Measurements from ENCODE around the gene RND3.

The RND3 gene

DNA sequence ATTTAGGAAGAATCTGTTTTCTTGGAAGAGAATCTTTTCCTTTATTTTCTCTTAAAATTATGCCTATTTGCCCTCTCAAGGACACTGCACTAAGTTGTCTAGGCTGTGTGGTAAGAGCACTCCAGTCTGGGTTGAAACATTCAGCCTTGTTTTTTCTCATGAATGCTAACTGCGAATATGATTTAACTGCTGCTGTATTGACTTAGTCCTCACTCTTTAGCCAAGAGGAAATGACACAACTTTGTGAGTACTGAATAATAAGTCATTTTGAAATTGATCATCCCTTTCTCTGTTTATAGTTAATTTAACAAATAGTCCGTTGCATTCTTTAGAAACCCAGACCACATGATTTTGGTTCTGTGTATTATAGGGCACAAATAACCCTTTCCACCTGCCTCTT lies 4.5 kb upstream of the RND3 start:
- DNase-seq, result no peak

DNA sequence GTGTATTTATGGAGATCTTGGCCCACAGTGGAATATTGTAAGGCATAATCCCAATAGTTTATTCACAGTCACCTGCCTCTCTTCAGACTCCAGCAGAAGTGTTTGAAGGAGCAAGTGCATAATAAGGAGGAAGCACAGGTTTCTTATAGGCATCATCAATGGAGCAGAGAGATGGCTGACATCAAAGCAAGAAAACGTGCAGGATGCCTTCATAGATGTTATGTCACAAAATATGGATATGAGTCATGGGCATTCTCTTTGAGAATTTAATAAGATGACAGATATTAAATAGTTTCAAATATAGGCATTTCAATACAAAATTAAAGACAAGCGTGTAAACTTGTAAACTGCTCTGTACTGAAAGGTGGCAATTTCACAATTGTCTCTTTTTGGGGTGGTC lies 4.0 kb upstream of the RND3 start:
- DNase-seq, result no peak

DNA sequence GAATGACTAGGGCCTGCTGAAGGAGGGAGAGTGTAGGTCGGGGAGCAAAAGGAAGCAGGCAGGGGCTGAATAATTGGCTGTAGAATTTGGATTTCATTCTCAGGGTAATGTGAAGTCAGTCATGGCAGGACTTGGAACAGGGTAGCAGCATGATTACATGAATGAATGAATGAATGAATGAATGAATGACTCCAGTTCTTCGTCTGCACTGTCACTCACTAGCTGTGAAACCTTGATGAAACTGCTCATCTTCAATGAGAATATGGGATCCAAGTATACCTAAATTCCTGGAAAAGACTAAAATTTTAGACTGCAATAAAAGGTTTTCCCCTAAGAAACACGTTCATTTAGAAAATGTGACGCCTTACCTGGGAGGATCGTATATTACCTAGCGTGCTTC lies 3.0 kb upstream of the RND3 start:
- DNase-seq, result no peak

DNA sequence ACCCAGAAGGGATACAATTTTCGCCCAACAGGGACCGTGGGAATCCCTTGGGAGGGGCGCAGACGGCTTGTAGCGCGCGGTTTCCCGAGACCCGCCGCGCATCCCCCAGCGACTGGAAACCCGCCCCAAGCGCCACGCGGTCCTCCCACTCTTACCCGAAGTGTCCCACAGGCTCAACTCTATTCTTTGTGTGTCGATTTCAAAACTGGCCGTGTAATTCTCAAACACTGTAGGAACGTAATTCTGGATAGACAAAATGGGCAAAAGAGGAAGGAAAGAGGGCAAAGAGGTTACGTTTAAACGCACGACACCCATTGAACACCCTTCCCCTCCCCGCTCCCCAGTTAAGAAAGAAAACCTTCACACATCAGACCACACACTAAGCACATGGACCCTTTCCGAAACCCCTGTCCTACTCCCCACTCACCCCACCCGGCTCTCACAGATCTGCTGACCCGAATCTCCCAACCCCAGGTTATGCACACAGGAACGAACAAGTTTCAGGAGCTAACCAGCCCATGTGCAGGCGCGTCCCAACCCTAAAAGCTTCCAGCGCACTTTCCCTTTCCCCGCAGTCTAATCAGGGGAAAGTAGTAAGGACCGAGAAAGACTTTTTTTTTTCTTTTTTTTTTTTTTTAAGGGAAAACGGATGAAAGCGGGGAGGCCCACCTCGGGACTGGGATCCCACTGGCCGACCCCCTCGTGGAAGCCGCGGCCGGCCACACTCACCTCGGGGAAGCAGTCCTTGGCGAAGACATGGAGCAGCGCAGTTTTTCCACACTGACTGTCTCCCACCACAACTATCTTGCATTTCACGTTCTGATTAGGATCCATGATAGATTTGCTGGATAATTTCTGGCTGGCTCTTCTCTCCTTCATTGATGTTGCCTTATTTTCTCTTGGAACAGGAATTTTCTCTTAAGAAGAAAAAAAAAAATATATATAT lies 655 bp downstream of the RND3 start:
- no peak for DNase-seq

DNA sequence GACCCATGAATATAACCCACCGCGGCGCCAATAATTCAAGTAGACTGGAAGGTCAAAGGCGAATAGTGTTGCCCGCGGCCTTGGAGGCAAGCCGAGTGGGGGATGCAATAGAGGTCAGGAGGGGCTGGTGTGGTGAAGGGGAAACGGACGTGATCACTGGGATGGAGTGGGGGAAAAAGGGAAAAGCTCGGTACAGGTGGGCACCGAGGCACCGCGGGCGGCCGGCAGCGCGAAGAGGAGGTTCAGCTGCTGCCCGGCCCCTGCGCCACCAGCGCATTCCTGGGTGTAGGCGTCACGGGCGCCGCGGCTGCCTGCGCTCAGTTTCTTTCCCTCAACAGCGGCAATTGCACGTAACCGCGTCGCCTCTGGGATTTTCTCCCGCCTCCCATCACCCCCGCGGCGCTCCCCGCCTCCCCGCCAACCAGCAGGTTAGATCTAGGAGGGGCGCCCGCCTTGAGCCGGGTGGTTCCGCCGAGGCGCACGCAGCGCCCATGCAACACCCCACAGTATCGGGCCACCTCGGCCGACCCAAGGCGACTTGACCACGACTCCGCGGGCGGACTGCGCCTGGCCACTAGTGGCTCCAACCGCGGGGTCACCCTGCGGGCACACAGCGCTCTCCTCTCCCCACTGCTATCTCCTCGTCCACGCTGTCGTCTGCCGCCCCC lies 1.5 kb downstream of the RND3 start:
- DNase-seq, result no peak

DNA sequence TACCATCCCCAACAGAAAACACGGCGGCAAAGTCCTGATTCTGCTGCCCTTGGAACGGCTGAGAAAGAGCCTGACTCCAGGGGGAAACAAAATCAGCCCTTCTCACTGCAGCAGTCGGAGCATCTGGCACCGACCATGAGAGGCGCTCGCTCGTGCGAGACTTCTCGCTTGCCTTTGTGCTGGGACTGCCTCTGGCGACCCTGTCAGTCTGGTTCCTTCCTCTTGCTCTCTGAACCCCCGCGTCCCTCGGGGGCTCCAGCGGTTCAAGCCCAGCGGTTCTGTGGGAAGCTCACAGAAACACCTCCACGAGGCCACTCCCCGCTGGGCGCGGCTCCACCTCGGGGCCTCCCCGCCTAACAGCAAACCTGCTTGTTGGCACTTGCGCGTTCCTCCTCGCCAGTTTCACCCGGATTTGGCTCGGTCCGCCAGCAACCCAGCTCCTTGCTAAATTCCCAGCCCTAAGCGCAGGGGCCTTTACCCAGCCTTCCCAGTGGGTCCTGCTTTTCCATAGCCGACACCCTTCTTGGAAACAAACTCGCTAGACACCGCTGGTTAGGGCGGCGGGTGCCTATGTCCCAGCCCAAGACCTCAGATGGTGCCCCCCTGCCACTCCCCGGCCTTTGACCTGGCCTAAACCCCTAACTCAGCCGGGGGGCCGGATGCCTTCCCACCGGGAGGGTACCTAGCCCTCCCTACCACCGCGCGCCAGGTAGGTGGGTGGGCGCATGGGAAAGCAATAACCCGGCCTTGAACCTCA lies 2.2 kb downstream of the RND3 start:
- no peak for DNase-seq

DNA sequence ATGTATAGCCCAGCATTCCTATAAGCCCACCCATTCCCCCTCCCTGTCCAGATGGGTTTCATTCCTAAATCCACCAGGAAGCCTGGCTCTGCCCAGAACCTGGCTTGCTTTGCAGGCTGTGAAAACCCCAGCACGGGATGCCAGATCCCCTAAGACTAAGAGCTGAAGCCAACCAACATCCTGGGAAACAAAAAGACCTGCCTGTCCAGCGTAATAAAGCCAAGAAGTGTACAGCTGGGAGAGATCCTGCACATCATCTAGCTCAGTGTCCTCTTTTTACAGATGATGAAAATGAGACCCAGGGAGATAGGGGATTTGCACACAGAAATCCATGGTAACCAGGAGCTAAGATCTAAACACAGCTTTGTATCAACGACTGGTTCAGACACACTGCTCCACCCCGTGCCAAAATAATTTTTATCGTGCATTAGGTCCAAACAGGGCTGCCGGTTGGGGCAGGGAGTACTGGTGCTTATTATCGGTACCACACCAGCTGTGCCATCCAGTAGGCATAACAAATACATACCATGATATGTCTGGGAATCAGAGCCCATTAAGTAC lies 2.9 kb downstream of the RND3 start:
- DNase-seq, result no peak

DNA sequence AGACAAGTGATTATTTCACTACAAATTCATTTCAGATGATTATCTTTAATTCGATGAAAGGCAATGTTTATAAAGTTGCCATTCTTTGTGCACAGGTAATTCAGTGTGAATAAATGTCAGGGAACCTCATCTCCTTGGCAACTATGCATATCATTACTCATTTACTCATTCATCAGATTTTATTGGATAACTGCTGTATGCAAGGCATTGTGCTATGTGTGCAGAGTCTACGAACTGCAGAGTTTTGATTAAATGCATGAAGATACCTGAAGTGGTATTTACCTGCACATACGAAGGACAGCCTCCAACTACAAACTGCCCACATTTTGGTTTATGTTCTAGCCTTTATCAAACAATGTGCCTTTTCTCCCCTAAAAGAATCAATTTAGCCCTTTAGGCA lies 3.5 kb downstream of the RND3 start:
- no peak for DNase-seq

DNA sequence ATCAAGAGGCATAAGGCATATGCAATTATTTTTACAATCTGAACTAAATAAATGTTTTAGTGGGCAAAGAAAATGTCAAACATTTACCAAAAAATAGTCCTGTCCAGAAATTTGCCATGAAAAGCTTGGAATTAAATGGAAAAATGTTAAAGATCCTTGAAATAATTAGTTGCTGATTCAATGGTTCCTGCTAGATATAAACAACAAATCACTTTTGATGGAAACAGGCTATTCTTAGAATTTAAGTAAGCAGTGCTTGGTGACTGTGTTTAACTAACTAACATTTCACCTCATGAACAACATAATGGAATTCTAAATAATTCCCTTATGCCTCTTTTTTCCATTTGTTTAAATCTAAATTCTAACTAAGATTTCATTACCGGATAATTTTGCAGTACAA lies 3.9 kb downstream of the RND3 start:
- DNase-seq, result no peak

DNA sequence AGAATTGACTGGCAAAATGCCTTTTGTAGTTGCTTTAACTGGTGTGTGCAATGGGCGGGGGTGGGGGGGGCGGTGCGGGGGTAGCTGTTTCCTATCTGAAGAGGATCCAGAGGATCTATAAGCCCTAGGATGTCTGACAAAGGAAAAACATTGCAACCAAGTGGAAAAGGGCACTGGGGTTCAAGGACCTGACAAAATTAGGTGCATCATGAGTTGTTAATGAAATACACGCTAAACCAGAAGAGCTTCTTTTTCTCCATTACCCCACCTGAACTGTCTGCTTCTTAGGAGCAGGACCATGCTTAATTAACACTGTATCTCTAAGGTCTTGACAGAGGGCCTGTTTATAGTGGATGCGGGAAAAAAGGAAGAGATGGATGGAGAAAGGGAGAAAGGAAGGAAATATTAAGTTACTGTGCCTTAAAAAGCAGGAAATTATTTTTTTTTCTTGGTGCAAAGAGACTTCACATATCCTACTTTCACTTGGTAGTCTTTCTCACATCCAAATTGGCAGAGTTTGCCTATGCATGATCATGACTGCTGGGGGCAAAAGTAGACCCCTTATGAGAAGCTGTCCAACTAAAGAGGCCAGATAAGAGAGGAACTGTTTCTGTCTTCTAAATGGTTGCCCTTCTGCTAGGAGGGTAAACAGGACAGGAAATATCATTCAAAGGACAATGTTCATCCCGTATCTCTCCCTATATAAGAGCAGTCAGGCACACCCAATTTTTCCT lies 4.6 kb downstream of the RND3 start:
- DNase-seq, result no peak

DNA sequence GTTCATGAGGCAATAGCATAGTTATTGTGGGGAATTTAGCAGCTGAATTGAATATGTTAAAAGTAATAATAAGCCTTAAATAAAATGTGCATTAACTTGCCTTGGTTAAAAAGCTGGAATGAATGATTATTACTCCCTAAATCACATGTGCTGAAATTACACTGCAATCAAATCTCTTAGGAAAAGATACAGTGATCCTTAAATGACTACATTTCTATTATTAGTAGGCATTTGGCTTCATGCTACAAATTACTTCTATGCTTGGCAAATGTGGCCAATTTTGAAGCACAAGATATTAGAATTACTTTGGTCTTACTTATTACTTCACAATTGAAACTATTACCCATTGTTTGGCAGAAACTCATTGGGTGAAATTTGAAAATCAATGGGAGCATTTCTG lies 5.4 kb downstream of the RND3 start:
- no peak for DNase-seq

DNA sequence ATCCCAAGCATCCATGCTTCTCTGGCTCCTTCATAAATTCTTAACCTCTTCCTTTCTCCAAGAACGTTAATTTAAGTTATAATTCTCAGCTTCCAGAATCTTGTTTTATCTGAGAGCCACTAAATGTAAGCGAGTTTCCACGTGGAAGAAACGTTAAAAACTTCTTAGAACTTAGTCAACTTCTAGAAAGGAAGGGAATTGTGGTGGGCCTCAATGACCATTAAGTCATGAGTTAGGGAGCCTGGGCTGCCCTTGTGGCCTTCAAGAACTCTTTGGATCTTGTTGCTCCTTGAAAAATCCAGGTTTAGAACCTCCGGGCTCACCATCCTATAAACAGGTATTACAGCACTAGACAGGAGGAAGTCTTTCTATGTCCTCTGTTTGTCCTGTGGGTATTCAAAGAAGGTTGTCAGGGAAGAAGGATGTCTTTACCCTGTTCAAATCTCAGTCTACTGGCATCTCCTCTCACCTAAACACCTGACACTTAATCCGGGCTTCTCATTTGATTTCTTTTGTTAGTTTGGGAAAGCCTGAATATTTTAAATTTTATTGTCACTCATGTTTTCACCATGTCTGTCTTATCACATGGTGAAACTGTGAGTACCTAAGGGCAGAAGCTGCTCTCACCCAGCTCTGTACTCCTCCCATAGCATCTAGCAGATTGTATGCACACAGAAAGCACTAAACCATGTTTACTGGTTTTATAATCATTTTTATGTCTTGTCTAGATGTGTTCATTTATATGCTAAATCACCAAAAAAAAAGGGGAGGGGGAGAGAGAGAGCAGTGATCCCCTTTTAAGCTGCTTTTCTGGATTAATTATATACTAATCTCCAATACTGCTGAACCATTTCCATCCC lies 6.3 kb downstream of the RND3 start:
- DNase-seq, result no peak

DNA sequence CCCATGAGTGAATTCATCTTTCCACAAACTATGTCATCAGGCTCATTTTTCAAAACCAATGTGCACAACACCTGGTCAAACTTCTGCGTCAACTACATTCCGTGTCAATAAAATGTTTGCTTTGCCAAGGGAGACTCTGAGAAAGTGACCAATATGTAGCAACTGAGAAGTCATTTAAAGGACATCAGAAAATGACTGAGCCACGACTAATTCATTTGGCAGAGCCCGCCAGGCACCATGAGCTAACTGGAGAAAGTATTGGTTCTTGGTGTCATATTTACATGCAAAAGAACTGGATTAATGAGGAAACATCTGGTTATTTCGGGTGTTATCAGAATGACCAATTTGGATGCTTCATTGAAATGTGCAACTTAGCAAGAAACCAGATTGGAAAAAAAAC lies 7.2 kb downstream of the RND3 start:
- DNase-seq, result no peak

DNA sequence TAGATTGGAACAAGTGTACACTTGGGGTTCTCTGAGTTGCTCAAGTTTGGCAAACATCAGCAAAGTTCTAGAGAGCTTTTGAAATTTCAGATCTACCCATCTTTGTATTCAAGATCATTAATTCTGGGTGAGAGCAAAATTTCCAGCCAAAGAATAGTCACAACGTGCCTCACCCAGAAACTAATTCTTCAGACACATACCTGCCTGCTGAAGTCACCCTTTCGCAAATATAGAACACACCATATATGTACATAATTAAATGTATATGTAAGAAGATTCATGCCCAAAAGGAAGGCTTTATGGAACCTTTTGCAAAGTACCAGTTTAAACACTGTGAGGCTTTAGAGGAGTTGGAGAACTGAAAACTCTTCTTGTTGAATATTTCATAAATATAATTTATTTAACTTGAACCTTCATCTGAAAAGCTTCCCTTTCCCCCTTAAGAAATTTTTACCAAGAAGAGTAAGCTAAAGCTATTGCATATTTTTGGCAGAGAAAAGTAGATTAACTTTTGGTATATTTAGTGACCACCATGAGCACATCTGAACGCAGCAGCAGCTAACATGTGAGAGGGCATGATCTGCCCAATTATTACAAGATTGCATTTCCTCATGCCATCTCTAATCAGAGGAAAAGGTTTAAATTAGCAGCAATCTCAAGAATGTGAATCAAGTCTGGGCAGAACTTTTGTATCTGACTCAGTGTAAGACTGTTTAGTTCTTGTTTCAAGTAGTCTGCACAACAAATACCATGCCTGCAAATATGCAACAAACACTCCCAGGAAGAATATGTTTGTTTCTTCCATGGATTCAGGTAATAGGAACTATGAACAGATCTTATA lies 8.2 kb downstream of the RND3 start:
- DNase-seq, result no peak

DNA sequence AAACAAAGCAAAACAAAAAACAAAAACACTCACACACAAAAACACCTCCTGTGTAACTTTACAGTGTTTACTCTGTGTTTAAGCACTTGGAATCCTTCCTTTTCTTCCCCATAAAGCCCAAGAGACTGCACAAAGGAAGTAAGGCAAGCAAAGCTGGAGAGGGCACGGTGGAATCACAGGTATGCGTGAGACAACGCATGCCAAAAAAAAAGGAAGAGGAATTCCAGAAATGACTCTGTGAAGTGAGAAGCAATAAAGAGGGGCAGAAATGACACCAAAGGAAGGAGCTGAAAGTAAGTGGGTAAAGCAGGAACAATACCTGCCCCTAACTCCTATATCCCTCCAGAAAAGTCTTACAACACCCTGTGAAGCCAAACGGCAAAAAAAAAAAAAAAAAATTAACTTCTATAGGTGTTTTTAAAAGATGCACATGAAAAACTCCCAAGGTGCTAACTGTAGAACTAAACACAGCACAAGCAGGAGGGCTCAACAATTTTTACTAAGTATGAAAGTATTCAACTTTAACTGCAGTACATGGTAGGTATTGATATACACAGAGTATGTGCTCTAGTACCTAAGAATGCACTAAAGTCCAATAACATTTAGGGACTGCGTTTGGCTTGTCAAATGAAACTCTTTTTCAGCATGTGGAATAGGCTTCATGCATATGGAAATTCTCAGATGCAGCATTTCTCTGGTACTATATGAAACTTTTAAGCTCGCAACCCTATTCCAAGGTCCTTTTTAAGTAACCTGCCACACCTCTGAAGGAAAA lies 9.1 kb downstream of the RND3 start:
- no peak for DNase-seq

DNA sequence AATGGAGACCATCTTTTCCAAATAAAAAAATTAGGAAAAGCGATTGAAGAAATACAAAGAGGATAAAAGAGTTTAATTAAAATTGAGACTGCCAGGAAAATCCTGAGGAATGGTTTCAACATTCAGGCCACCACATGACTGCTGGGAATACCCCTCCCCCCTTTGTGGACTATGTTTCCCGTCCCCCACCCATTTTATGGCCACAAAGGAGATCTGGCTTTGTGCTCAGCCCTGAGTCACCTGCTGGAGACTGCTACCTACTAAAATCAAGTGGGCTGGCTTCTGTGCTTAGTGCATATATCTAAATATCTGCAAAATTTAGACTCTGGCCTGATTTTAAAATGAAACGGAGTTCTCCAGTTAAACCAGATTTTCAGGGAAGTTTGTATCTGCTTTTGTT lies 10.1 kb downstream of the RND3 start:
- DNase-seq, result no peak

DNA sequence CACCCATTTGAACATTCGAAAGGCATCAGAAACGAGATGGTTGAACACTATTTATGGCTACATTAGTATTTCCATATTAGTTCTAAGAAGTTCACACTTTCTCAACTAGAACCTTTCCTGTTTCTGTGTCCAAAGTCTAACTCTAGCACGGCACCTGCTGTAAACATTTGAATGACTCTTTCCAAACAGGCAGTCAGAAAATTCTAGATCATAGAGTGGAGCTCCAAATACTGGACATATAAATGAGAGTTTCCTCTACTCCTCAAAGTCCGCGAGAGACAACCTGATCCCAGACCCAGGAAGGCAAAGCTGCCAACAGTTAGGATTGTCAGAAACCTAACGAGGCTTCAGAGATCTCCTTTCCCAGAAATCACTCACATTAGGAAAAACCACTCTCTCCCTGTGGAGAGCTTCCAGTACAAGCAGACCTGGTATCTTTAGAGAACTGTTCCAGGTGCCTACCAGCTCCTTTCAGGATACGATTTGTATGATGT lies 10.6 kb downstream of the RND3 start:
- DNase-seq, result no peak

DNA sequence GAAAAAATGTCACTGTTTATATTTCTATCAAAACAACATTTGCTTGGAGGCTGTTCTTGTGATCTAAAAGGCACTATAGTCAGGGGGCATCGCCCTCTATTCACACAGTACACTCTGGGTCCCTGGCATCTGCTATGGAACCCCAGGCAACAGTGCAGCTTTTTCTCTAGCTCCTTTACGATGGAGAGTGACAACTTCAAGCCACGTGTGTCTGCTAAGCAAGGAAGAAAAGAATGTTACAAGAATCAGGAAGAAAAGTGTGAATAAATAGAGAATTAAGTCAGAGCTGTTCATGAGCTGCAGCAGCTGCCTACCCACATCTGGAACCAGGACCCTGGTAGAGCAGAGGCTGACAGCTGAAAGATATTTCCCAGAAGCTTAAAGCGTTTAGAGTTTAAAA lies 11.2 kb downstream of the RND3 start:
- DNase-seq, result no peak

DNA sequence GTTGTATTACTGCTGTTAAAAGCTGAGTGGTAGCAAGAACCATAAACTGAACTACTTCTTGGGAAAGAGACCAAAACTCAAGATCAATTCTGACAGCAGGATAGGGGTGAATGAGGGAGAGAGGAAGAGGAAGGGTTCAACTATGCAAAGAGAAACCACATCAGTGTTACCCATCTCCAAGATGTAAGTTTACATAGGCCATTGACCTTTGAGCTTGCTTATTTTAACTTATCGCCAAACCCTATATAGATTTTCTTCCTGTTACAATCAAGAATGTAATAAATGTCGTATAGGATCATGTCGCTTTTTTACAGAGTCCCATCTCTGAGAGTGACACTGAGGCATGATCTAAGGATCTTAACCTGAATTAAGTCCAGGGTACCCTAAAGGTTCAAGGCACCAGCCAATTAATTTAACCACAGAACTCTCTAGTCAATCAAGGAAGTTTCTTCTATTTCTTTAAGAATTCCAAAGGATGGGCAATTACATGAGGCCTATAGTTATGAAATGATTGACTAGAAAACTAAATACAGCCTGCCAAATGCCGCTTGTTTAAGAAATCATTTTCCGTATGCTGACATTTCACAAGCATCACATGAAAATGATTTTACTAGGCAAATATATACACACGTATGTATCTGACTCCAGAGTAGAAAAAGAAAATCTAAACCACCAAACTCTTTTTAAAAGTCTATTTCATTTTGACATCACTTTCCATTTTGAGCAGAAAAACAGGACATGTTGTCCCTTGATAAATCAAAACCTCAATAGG lies 11.8 kb downstream of the RND3 start:
- DNase-seq, result no peak

All from stimulated activated CD4-positive, alpha-beta T cell treated with anti-CD3 and anti-CD28 coated beads, Interleukin-4, amount 100 ng/mL, for 24 hours (primary cell).